ENCODE results near the gene BBS9. TPM values are rescaled to one million over a fixed set of nuclear protein-coding genes. Genes with fewer than 3 reads are reported as not detected.
"Not testable (repeated sequence)": the region's sequence is repeated elsewhere in the genome, so short reads cannot be mapped to it uniquely, and the experiment has no call there.

The BBS9 gene
- total RNA-seq, 1 experiment from 2014 or later, result 9.1 TPM

GRCh38 chr7:33195264-33195663, 65.9 kb downstream of the BBS9 start:
- peak; percentile 60 for DNase-seq (ENCODE audit: low read depth)

- no peak for DNase-seq (ENCODE audit: low read depth)
These were observed 66.9 kb downstream of the BBS9 start for GRCh38 chr7:33196221-33196620.

GRCh38 chr7:33200282-33200681, 70.9 kb downstream of the BBS9 start:
- DNase-seq (ENCODE audit: low read depth), result no peak

GRCh38 chr7:33201821-33202220, 72.5 kb downstream of the BBS9 start:
- DNase-seq (ENCODE audit: low read depth), result peak; percentile 27

- DNase-seq (ENCODE audit: low read depth), result no peak
These were observed 81.6 kb downstream of the BBS9 start for GRCh38 chr7:33210958-33211357.

GRCh38 chr7:33212144-33212543, 82.8 kb downstream of the BBS9 start:
- DNase-seq (ENCODE audit: low read depth), result no peak

GRCh38 chr7:33215992-33216391, 86.6 kb downstream of the BBS9 start:
- DNase-seq (ENCODE audit: low read depth), result no peak

GRCh38 chr7:33217595-33217994, 88.2 kb downstream of the BBS9 start:
- DNase-seq (ENCODE audit: low read depth), result no peak

- DNase-seq (ENCODE audit: low read depth), result not testable (repeated sequence)
These were observed 89.6 kb downstream of the BBS9 start for GRCh38 chr7:33218841-33219535.

- DNase-seq (ENCODE audit: low read depth), result no peak
These were observed 90.9 kb downstream of the BBS9 start for GRCh38 chr7:33220231-33220630.

- DNase-seq (ENCODE audit: low read depth), result no peak
These were observed 92.0 kb downstream of the BBS9 start for GRCh38 chr7:33221390-33221789.

GRCh38 chr7:33232632-33233145, 103.3 kb downstream of the BBS9 start:
- DNase-seq (ENCODE audit: low read depth), result no peak

GRCh38 chr7:33233659-33234058, 104.3 kb downstream of the BBS9 start:
- no peak for DNase-seq (ENCODE audit: low read depth)

GRCh38 chr7:33237036-33237435, 107.7 kb downstream of the BBS9 start:
- DNase-seq (ENCODE audit: low read depth), result no peak

GRCh38 chr7:33243319-33243881, 114.0 kb downstream of the BBS9 start:
- peak; percentile 56 for DNase-seq (ENCODE audit: low read depth)

GRCh38 chr7:33248671-33249070, 119.3 kb downstream of the BBS9 start:
- no peak for DNase-seq (ENCODE audit: low read depth)

- peak; percentile 7 for DNase-seq (ENCODE audit: low read depth)
These were observed 121.1 kb downstream of the BBS9 start for GRCh38 chr7:33250421-33250871.

- DNase-seq (ENCODE audit: low read depth), result no peak
These were observed 121.9 kb downstream of the BBS9 start for GRCh38 chr7:33251301-33251700.

- no peak for DNase-seq (ENCODE audit: low read depth)
These were observed 129.2 kb downstream of the BBS9 start for GRCh38 chr7:33258491-33258951.

- peak; percentile 67 for DNase-seq (ENCODE audit: low read depth)
These were observed 132.2 kb downstream of the BBS9 start for GRCh38 chr7:33261585-33261984.

- peak; percentile 42 for DNase-seq (ENCODE audit: low read depth)
These were observed 133.1 kb downstream of the BBS9 start for GRCh38 chr7:33262476-33262875.

- not testable (repeated sequence) for DNase-seq (ENCODE audit: low read depth)
These were observed 142.5 kb downstream of the BBS9 start for GRCh38 chr7:33271839-33272371.

- no peak for DNase-seq (ENCODE audit: low read depth)
These were observed 144.0 kb downstream of the BBS9 start for GRCh38 chr7:33273356-33273755.

Measured in M059J (cell line).